ENCODE measurements around the gene PDCD1LG2. TPM values are rescaled to one million over a fixed set of nuclear protein-coding genes. Genes with fewer than 3 reads are reported as not detected.
"Not testable (repeated sequence)": the region's sequence is repeated elsewhere in the genome, so short reads cannot be mapped to it uniquely, and the experiment has no call there.

Gene PDCD1LG2
- total RNA-seq, 2 donors from 2014 or later, result 1.4 TPM; not detected in 1

- no peak for DNase-seq (ENCODE audit: low spot score)
- TF ChIP-seq POLR2A (IDR thresholded peaks at IDR 0.05), result no peak
- TF ChIP-seq CTCF (IDR thresholded peaks at IDR 0.05), result no peak
- TF ChIP-seq POLR2AphosphoS5 (IDR thresholded peaks at IDR 0.05), result no peak
- Histone ChIP-seq H3K27ac (no peak overlapping the region), H3K27me3 (replicated peaks; ENCODE audit: insufficient read depth) (no peaks in the 10 kb centered on the region), H3K4me1 (replicated peaks) (no peaks in the 10 kb centered on the region), H3K4me3 (no peak overlapping the region), H3K9me3 (no peaks in the 10 kb centered on the region), H3K36me3 (no peaks in the 10 kb centered on the region)
- intact Hi-C loops (cut with DNase I), result no loop called here
Observed at GRCh38 chr9:5578698-5579085, 68.4 kb downstream of the PDCD1LG2 start.

GRCh38 chr9:5579881-5580280, 69.5 kb downstream of the PDCD1LG2 start:
- WGBS, result 94% methylated on average over 1 of the region's 1 CpG
- Histone ChIP-seq H3K27me3 (replicated peaks; ENCODE audit: insufficient read depth) (no peaks in the 10 kb centered on the region), H3K9me3 (no peaks in the 10 kb centered on the region), H3K36me3 (no peaks in the 10 kb centered on the region), H3K4me1 (replicated peaks) (no peaks in the 10 kb centered on the region), H3K4me3 (no peak overlapping the region), H3K27ac (no peak overlapping the region)
- TF ChIP-seq POLR2AphosphoS5 (IDR thresholded peaks at IDR 0.05) (no peak), POLR2A (IDR thresholded peaks at IDR 0.05) (no peak), CTCF (IDR thresholded peaks at IDR 0.05) (no peak)
- DNase-seq (ENCODE audit: low spot score), result no peak
- intact Hi-C loops (cut with DNase I), result no loop called here

GRCh38 chr9:5580650-5581049, 70.3 kb downstream of the PDCD1LG2 start:
- intact Hi-C loops (cut with DNase I), result no loop called here
- Histone ChIP-seq H3K9me3 (no peaks in the 10 kb centered on the region), H3K4me3 (no peak overlapping the region), H3K36me3 (no peaks in the 10 kb centered on the region), H3K27me3 (replicated peaks; ENCODE audit: insufficient read depth) (no peaks in the 10 kb centered on the region), H3K4me1 (replicated peaks) (no peaks in the 10 kb centered on the region), H3K27ac (no peak overlapping the region)
- DNase-seq (ENCODE audit: low spot score), result no peak
- WGBS, result 90% methylated on average over 3 of the region's 3 CpGs
- TF ChIP-seq CTCF (IDR thresholded peaks at IDR 0.05) (no peak), POLR2AphosphoS5 (IDR thresholded peaks at IDR 0.05) (no peak), POLR2A (IDR thresholded peaks at IDR 0.05) (no peak)

GRCh38 chr9:5581706-5582105, 71.4 kb downstream of the PDCD1LG2 start:
- WGBS, result 98% methylated on average over 2 of the region's 2 CpGs
- intact Hi-C loops (cut with DNase I), result not testable (repeated sequence)

GRCh38 chr9:5582835-5583195, 72.5 kb downstream of the PDCD1LG2 start:
- no peaks in the 10 kb centered on the region for H3K4me1 ChIP-seq (replicated peaks)
- H3K36me3 ChIP-seq, result no peaks in the 10 kb centered on the region
- intact Hi-C loops (cut with DNase I), result no loop called here
- 20% methylated on average over 2 of the region's 2 CpGs for WGBS
- H3K4me3 ChIP-seq, result no peak overlapping the region
- TF ChIP-seq POLR2AphosphoS5 (IDR thresholded peaks at IDR 0.05), result no peak
- no peak for TF ChIP-seq POLR2A (IDR thresholded peaks at IDR 0.05)
- TF ChIP-seq CTCF (IDR thresholded peaks at IDR 0.05), result no peak
- H3K27me3 ChIP-seq (replicated peaks; ENCODE audit: insufficient read depth), result no peaks in the 10 kb centered on the region
- no peak overlapping the region for H3K27ac ChIP-seq
- H3K9me3 ChIP-seq, result no peaks in the 10 kb centered on the region
- DNase-seq (ENCODE audit: low spot score), result no peak

More at GRCh38 chr9:5581706-5582105, 71.4 kb downstream of the PDCD1LG2 start:
- not testable (repeated sequence) for H3K27me3 ChIP-seq (replicated peaks; ENCODE audit: insufficient read depth); H3K9me3 ChIP-seq; DNase-seq (ENCODE audit: low spot score); H3K36me3 ChIP-seq; H3K27ac ChIP-seq; H3K4me3 ChIP-seq; H3K4me1 ChIP-seq (replicated peaks)
